ENCODE results near the gene BANK1. TPM values are rescaled to one million over a fixed set of nuclear protein-coding genes. Genes with fewer than 3 reads are reported as not detected.

BANK1 gene
- total RNA-seq, 1 donor from 2014 or later = 0.14 TPM

GRCh38 chr4:102103368-102103767 lies 312.8 kb downstream of the BANK1 start:
- intact Hi-C loops (cut with micrococcal nuclease) = no loop called here
- Mint-ChIP-seq H3K27me3 (ENCODE audit: low read depth) (no peaks in the 10 kb centered on the region), H3K36me3 (ENCODE audit: low read depth) (no peaks in the 10 kb centered on the region), H3K9me3 (peaks cover 17% of the 10 kb centered on the region), H3K4me3 (ENCODE audit: low read depth) (no peak overlapping the region), H3K4me1 (ENCODE audit: low read depth) (no peaks in the 10 kb centered on the region), H3K27ac (no peak overlapping the region)
- no peak for DNase-seq (ENCODE audit: low spot score)

GRCh38 chr4:102104278-102104677 lies 313.7 kb downstream of the BANK1 start:
- H3K27me3 Mint-ChIP-seq (ENCODE audit: low read depth) = no peaks in the 10 kb centered on the region
- intact Hi-C loops (cut with micrococcal nuclease) = no loop called here
- H3K4me3 Mint-ChIP-seq (ENCODE audit: low read depth) = no peak overlapping the region
- H3K27ac Mint-ChIP-seq = no peak overlapping the region
- H3K9me3 Mint-ChIP-seq = peaks cover 24% of the 10 kb centered on the region
- H3K4me1 Mint-ChIP-seq (ENCODE audit: low read depth) = no peaks in the 10 kb centered on the region
- DNase-seq (ENCODE audit: low spot score) = no peak
- H3K36me3 Mint-ChIP-seq (ENCODE audit: low read depth) = no peaks in the 10 kb centered on the region

- no peak overlapping the region for H3K27ac Mint-ChIP-seq
- H3K27me3 Mint-ChIP-seq (ENCODE audit: low read depth) = no peaks in the 10 kb centered on the region
- H3K9me3 Mint-ChIP-seq = peaks cover 27% of the 10 kb centered on the region
- no peaks in the 10 kb centered on the region for H3K36me3 Mint-ChIP-seq (ENCODE audit: low read depth)
- no peaks in the 10 kb centered on the region for H3K4me1 Mint-ChIP-seq (ENCODE audit: low read depth)
- intact Hi-C loops (cut with micrococcal nuclease) = no loop called here
- no peak for DNase-seq (ENCODE audit: low spot score)
- no peak overlapping the region for H3K4me3 Mint-ChIP-seq (ENCODE audit: low read depth)
Observed at GRCh38 chr4:102105983-102106382, 315.5 kb downstream of the BANK1 start.

- peaks cover 5% of the 10 kb centered on the region for H3K9me3 Mint-ChIP-seq
Observed at GRCh38 chr4:102114118-102114630, 323.6 kb downstream of the BANK1 start.

GRCh38 chr4:102116121-102116520 lies 325.6 kb downstream of the BANK1 start:
- no peaks in the 10 kb centered on the region for H3K27me3 Mint-ChIP-seq (ENCODE audit: low read depth)
- no peak for DNase-seq (ENCODE audit: low spot score)
- H3K9me3 Mint-ChIP-seq = peaks cover 5% of the 10 kb centered on the region
- intact Hi-C loops (cut with micrococcal nuclease) = no loop called here
- no peaks in the 10 kb centered on the region for H3K36me3 Mint-ChIP-seq (ENCODE audit: low read depth)
- H3K4me3 Mint-ChIP-seq (ENCODE audit: low read depth) = no peak overlapping the region
- H3K27ac Mint-ChIP-seq = no peak overlapping the region
- H3K4me1 Mint-ChIP-seq (ENCODE audit: low read depth) = no peaks in the 10 kb centered on the region

More at GRCh38 chr4:102114118-102114630, 323.6 kb downstream of the BANK1 start:
- Mint-ChIP-seq H3K4me1 (ENCODE audit: low read depth) (no peaks in the 10 kb centered on the region), H3K27me3 (ENCODE audit: low read depth) (no peaks in the 10 kb centered on the region), H3K4me3 (ENCODE audit: low read depth) (no peak overlapping the region), H3K27ac (no peak overlapping the region), H3K36me3 (ENCODE audit: low read depth) (no peaks in the 10 kb centered on the region)
- intact Hi-C loops (cut with micrococcal nuclease) = no loop called here
- DNase-seq (ENCODE audit: low spot score) = no peak

GRCh38 chr4:102120846-102121245 lies 330.3 kb downstream of the BANK1 start:
- DNase-seq (ENCODE audit: low spot score) = no peak
- Mint-ChIP-seq H3K36me3 (ENCODE audit: low read depth) (no peaks in the 10 kb centered on the region), H3K4me3 (ENCODE audit: low read depth) (no peak overlapping the region), H3K9me3 (peaks cover 21% of the 10 kb centered on the region), H3K27ac (no peak overlapping the region), H3K27me3 (ENCODE audit: low read depth) (no peaks in the 10 kb centered on the region), H3K4me1 (ENCODE audit: low read depth) (no peaks in the 10 kb centered on the region)
- intact Hi-C loops (cut with micrococcal nuclease) = no loop called here
